Measurements from ENCODE around the gene HEYL.

The HEYL gene

GRCh38 chr1:39662861-39663260 lies 23.4 kb upstream of the HEYL start:
- DNase-seq = no peak

- DNase-seq = no peak
Measured at GRCh38 chr1:39659538-39659937, 20.1 kb upstream of the HEYL start.

- no peak for DNase-seq
Measured at GRCh38 chr1:39659110-39659509, 19.7 kb upstream of the HEYL start.

- DNase-seq = peak; percentile 78
Measured at GRCh38 chr1:39657923-39658485, 18.6 kb upstream of the HEYL start.

GRCh38 chr1:39657402-39657801 lies 18.0 kb upstream of the HEYL start:
- DNase-seq = no peak

GRCh38 chr1:39656391-39656790 lies 16.9 kb upstream of the HEYL start:
- DNase-seq = no peak

GRCh38 chr1:39655578-39656268 lies 16.3 kb upstream of the HEYL start:
- DNase-seq = no peak

GRCh38 chr1:39654291-39654690 lies 14.8 kb upstream of the HEYL start:
- DNase-seq = no peak

GRCh38 chr1:39653546-39654031 lies 14.1 kb upstream of the HEYL start:
- DNase-seq = peak; percentile 75

GRCh38 chr1:39652554-39652953 lies 13.1 kb upstream of the HEYL start:
- no peak for DNase-seq

GRCh38 chr1:39652105-39652504 lies 12.7 kb upstream of the HEYL start:
- no peak for DNase-seq

- no peak for DNase-seq
Measured at GRCh38 chr1:39650431-39650830, 11.0 kb upstream of the HEYL start.

GRCh38 chr1:39649636-39650185 lies 10.3 kb upstream of the HEYL start:
- DNase-seq = no peak

- no peak for DNase-seq
Measured at GRCh38 chr1:39648496-39648895, 9.1 kb upstream of the HEYL start.

GRCh38 chr1:39647247-39647646 lies 7.8 kb upstream of the HEYL start:
- DNase-seq = no peak

GRCh38 chr1:39646232-39647081 lies 7.0 kb upstream of the HEYL start:
- no peak for DNase-seq

GRCh38 chr1:39645411-39646043 lies 6.1 kb upstream of the HEYL start:
- no peak for DNase-seq

GRCh38 chr1:39643705-39644104 lies 4.3 kb upstream of the HEYL start:
- DNase-seq = no peak

GRCh38 chr1:39642796-39643195 lies 3.4 kb upstream of the HEYL start:
- no peak for DNase-seq

GRCh38 chr1:39640861-39641260 lies 1.4 kb upstream of the HEYL start:
- no peak for DNase-seq

- no peak for DNase-seq
Measured at GRCh38 chr1:39638965-39639304, 508 bp downstream of the HEYL start.

GRCh38 chr1:39637361-39637760 lies 2.1 kb downstream of the HEYL start:
- no peak for DNase-seq

- DNase-seq = no peak
Measured at GRCh38 chr1:39635871-39636210, 3.6 kb downstream of the HEYL start.

Measured in hematopoietic multipotent progenitor cell treated with erythropoietin and hydrocortisone succinate and interleukin-3 and kit ligand, for 8 days (in vitro differentiated cells).